ENCODE measurements around the gene OPCML.

GRCh38 chr11:132755934-132756333 is 776.4 kb downstream of the OPCML start:
- TF ChIP-seq CTCF (IDR thresholded peaks at IDR 0.05) (no peak), POLR2AphosphoS5 (IDR thresholded peaks at IDR 0.05; ENCODE audit: low read depth, low read length) (no peak), REST (IDR thresholded peaks at IDR 0.05; ENCODE audit: insufficient read depth in 1 of 2, low read depth in 2 of 2, low read length in 1 of 2) (no peak), SIN3A (IDR thresholded peaks at IDR 0.05; ENCODE audit: borderline replicate concordance, insufficient read depth, low read depth, low read length) (no peak), TCF7L2 (IDR thresholded peaks at IDR 0.05; ENCODE audit: low read depth, low read length) (no peak)
